22Rv1 (cell line): ENCODE measurements around the gene LRMDA.

Experiments
- H3K27ac ChIP-seq: fragments of 450-650 bp; 2 replicates; pipeline ENCODE4 v1.5.1; 2017
- ZFX ChIP-seq: fragments of 450-650 bp; IDR thresholded peaks from 2 replicates; pipeline ENCODE4 v1.6.1; 2017; ENCODE audit warnings: antibody characterized with exemption, borderline replicate concordance
- TF ChIP-seq, protein P1 (sequence below): fragments of 450-650 bp; IDR thresholded peaks from 2 replicates; pipeline ENCODE4 v1.5.1; 2017; ENCODE audit warnings: mild to moderate bottlenecking

The LRMDA gene

DNA sequence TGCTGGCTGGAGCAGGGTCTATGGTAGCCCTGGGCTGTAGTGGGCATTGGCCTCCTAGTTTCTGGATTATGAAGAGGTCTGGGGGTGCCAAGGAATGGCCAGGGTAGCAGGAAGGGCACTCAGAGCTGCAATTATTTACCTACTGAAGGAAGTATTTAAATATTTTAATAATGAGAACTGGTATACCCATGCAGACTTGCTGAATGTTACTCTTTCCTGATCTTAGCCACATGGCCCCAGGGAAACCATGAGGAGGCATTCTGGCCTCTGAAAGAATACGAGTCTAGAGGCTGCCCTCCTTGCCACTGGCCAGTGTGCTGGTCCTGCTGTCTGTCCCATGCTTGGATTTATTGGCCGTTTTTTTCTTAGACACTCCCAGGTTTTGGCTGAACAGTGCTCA is 599.7 kb downstream of the LRMDA start:
- peak overlapping the region; percentile 97 for H3K27ac ChIP-seq
- TF ChIP-seq, protein P1, sequence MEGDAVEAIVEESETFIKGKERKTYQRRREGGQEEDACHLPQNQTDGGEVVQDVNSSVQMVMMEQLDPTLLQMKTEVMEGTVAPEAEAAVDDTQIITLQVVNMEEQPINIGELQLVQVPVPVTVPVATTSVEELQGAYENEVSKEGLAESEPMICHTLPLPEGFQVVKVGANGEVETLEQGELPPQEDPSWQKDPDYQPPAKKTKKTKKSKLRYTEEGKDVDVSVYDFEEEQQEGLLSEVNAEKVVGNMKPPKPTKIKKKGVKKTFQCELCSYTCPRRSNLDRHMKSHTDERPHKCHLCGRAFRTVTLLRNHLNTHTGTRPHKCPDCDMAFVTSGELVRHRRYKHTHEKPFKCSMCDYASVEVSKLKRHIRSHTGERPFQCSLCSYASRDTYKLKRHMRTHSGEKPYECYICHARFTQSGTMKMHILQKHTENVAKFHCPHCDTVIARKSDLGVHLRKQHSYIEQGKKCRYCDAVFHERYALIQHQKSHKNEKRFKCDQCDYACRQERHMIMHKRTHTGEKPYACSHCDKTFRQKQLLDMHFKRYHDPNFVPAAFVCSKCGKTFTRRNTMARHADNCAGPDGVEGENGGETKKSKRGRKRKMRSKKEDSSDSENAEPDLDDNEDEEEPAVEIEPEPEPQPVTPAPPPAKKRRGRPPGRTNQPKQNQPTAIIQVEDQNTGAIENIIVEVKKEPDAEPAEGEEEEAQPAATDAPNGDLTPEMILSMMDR = no peak
- no peak for TF ChIP-seq ZFX

DNA sequence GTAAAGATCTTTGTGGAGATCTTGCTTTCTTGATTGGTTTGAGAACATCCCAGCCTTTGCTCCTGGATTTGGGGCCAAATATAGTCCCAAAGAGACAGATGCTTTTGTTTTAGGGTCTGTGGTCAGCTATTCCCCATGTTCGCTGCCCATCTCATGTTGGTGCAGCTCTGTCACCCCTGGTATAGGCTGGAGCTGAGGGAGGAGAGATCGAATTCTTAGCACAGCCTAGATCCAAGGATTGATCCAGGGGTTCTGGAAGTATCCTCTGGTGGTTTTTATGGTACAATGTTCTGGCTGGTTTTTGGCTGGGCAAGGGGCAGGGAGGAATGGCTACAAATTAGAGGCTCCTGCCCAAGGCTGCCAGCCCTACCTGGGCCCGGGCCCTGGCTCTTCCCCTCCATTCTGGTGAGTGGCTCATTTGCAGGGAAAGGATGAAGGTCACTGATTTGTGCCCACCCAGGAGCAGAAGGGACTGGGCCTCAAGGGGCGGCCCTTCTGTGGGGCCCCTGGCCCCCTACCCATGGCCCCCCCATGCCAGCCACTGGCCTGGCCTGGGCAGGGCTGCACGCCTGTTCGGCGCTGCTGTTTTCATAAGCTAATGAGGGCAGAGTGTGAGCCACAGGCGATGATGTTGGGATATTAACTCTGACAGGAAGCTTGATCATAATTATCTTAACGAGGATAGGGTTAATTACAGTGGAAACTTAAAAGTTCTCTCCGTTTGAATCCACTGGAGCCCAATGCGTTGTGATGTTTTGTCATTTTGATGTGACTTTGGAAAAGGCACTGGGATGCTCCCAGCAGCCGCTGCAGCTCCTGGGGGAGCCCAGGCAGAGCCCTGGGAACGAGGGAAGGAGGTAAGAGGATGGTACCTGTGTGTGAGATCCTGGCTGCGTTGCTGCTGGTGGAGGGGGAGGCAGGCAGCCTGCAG is 600.6 kb downstream of the LRMDA start:
- peak overlapping the region; percentile 97 for H3K27ac ChIP-seq
- TF ChIP-seq, protein P1 = no peak
- no peak for TF ChIP-seq ZFX

DNA sequence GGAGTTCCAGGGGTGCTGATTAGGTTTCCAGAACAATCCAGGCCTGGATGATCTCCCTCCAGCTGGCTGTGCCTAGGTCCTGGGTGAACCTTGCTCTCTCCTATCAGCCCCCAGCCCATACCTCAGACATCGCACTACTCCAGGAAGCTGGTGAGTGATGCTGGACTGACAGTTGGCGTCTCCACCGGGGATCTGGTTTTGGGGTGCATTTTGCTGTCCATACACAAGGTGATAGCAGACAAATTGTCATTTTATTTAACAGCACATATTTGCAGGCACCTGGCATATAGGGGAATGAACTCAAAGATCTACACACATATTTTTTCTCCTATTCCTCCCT is 601.2 kb downstream of the LRMDA start:
- TF ChIP-seq ZFX = no peak
- TF ChIP-seq, protein P1 = no peak
- peak overlapping the region; percentile 97 for H3K27ac ChIP-seq

DNA sequence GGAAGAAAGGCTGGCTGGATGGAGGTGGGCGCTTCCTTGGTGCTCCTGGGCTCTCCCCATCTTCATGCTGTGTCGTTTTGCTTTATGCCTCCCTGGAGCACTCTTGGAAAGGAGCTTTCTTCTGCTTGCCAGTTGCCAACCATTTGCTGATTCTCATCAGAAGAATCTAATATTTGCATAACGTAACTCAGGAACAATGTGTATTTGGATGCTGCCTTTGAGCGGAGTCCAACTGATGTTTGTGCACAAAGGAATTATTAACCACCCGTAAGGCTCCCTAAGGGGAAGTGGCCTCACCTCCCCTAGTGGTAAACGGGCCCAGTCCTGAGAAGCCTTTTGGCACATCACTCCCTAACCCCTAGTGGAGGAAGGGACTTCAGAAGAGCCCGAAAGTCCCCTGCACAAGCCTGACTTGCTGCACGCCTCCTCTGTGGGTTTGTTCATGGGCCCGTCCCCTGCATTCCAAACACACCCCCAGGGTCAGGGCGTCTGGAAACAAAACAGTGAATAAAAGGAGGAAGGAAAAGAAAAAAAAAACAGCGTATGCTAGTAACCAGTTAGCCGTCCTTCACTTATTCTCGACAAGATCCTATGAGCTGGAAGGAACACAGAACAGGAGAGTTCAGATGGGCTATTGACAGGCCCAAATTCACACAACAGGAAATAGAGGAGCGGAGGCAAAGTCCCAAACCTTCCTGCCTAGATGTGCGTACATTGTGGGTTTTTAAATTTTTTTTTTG is 602.2 kb downstream of the LRMDA start:
- peak overlapping the region; percentile 97 for H3K27ac ChIP-seq
- no peak for TF ChIP-seq ZFX
- TF ChIP-seq, protein P1 = peak; percentile 28; the same call in 1 of the 2 replicates

DNA sequence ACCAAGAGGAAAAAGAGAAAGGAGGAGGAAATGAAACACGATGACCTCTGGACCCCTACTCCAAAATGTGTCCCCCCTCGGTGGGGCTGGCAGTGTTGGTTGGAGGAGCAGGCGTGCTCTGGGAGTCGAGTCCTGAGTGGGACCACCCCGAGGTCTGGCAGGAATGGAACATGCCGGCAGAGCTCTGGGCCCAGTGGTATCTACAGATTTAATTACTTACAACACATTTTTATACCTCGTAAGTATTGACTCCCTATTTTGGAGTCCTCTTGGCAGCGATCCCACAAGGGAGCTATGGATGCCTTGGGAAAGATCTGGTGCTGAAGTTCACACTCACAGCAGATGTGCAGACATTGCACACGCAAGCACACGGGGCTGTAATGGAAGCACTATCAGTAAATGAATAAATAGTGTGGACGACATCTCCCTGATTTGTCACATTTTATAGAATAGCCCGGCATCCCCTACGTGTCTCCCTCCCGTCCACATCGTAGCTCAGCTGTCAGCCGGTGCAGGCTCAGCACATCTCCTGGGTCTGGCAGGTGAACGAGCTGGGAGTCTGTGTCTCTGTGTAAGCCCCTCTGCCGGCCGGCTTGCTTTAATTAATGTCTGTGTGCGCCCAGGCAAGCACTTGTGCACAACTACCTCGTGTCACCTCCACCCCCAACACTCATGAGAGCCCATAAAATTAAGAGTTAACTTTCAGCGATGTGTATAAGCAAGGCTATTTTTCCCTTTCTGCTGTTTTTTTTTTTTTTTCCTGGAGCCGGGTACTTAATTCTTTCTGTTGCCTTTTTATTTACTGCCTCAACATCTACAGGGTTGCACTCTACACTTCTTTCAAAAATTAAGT is 603.2 kb downstream of the LRMDA start:
- no peak for TF ChIP-seq ZFX
- TF ChIP-seq, protein P1 = no peak
- peak overlapping the region; percentile 97 for H3K27ac ChIP-seq

DNA sequence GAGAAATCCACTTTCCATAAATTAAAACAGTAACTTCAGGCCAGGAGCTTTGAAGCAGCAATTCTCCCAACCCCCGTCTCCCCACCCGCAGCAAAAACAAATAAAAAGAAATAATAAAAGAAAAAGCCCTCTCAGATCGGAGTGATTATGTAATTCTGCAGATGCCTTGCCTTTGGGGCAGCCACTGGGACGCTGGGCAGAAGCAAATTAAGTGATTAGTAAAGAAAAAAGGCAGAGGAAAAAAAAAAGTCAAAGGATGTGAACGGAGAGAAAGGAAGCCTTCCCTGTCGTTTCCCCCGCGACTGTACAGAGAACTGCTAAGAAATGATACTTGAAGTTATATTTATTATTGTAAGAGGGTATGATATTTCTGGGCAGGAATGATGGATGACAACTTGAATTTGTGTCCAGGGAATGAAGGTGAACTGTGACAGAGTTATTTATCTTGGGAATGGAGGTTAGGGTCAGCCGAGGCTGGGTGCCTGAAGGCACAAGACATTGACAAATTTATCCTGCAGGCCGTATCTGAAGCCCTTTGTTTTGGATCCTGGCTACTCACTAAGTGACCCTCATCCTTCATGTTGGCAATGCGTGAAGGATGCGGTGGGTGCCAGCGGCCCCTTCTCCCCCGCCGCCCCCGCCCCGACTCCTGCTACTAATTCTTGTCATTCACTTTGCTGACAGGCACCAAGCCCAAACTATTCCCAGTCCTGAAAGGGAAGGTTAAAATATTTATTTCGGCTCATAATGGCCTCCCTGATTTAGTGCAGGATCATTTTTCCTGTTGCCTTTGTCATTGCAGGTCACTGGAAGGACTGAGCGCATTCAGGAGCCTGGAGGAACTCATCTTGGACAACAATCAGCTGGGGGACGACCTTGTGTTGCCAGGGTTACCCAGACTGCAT is 604.0 kb downstream of the LRMDA start:
- no peak for TF ChIP-seq ZFX
- TF ChIP-seq, protein P1 = no peak
- H3K27ac ChIP-seq = peak overlapping the region; percentile 97
